A549 (cell line): ENCODE data around the gene ATP13A2. TPM values are rescaled to one million over a fixed set of nuclear protein-coding genes. Genes with fewer than 3 reads are reported as not detected.
A peak's percentile ranks its signal among the peaks of the same experiment; 100 is the strongest.

Source experiments
- ATAC-seq, 2 experiments: fragments of 200-7000 bp in 1 of 2; fragments of >200 bp in 1 of 2; cut with Nextera tagmentation in 1 of 2; cut with Tn5 transposase in 1 of 2; 3 replicates each; pipeline versions ENCODE4 v1.8.0 to v1.9.1; 2018 to 2020; ENCODE audit warnings: mild to moderate bottlenecking in 1 of 2, moderate library complexity in 1 of 2
- CTCF ChIA-PET: fragments of 300-600 bp; sonication (Branson Sonifier 250); formaldehyde crosslinking; extraction: SDS; loops from one replicate; lab custom pipeline; 2021; ENCODE audit warnings: antibody characterized with exemption, inconsistent platforms; lab: Yijun Ruan, JAX
- POLR2A ChIA-PET: fragments of 350-600 bp; formaldehyde crosslinking; extraction: SDS; loops from one replicate; lab custom pipeline; 2021; ENCODE audit warnings: antibody characterized with exemption, inconsistent platforms; lab: Yijun Ruan, JAX
- DNase-seq, 2 experiments: peaks; one replicate each; pipeline versions ENCODE4 v3.0.0 to v3.0.0-alpha.2; 2011 to 2016; ENCODE audit warnings: low read depth in 1 of 2, low spot score in 1 of 2
- FAIRE-seq: peaks from 2 replicates; lab custom pipeline; 2011; peaks lifted over from hg19 to GRCh38; lab: Jason Lieb, UNC
- H3K27ac ChIP-seq, 2 experiments: fragments of >200 bp; sonication (Bioruptor Twin); formaldehyde crosslinking; 3 replicates each; pipeline ENCODE4 v1.5.1; 2016 to 2017
- H3K4me1 ChIP-seq: fragments of >200 bp; sonication (Bioruptor Twin); formaldehyde crosslinking; 3 replicates; pipeline ENCODE4 v1.6.1; 2016
- H3K4me2 ChIP-seq: fragments of >200 bp; sonication (Bioruptor Twin); formaldehyde crosslinking; 3 replicates; pipeline ENCODE4 v1.6.1; 2016
- H3K4me3 ChIP-seq: fragments of >200 bp; sonication (Bioruptor Twin); formaldehyde crosslinking; 3 replicates; pipeline ENCODE4 v1.5.1; 2016
- H3K9me3 ChIP-seq: fragments of >200 bp; sonication (Bioruptor Twin); formaldehyde crosslinking; 3 replicates; pipeline ENCODE4 v1.6.1; 2016
- BCL3 ChIP-seq: fragments of >200 bp; sonication (Bioruptor Twin); formaldehyde crosslinking; IDR thresholded peaks from 3 replicates; pipeline ENCODE4 v1.6.1; 2016
- BHLHE40 ChIP-seq: IDR thresholded peaks from 2 replicates; pipeline ENCODE4 v1.6.1; 2012; ENCODE audit warnings: low read depth, low read length, inconsistent platforms
- CBX2 ChIP-seq: fragments of 200-600 bp; sonication (generic); IDR thresholded peaks from 2 replicates; pipeline ENCODE4 v1.6.1; 2016; ENCODE audit warnings: low read depth, mild to moderate bottlenecking, borderline replicate concordance
- CHD2 ChIP-seq: fragments of 150-350 bp; IDR thresholded peaks from 2 replicates; pipeline ENCODE4 v1.6.1; 2014; ENCODE audit warnings: low read length; ENCODE audit not compliant: partially characterized antibody
- EHMT2 ChIP-seq: fragments of 200-600 bp; sonication (generic); IDR thresholded peaks from 2 replicates; pipeline ENCODE4 v1.6.1; 2016; ENCODE audit warnings: antibody characterized with exemption, low read depth, mild to moderate bottlenecking, moderate library complexity
- EP300 ChIP-seq, 2 experiments: fragments of >200 bp; sonication (Bioruptor Twin); formaldehyde crosslinking; IDR thresholded peaks; 2 replicates in 1 of 2; 3 replicates in 1 of 2; pipeline ENCODE4 v1.6.1; 2016 to 2017
- ESRRA ChIP-seq: fragments of 150-350 bp; IDR thresholded peaks from 2 replicates; pipeline ENCODE4 v1.6.1; 2014; ENCODE audit warnings: mild to moderate bottlenecking, low read length, borderline replicate concordance
- FOSL2 ChIP-seq, 2 experiments: fragments of 450-650 bp in 1 of 2; fragments of >200 bp in 1 of 2; sonication (Bioruptor Twin) in 1 of 2; formaldehyde crosslinking; IDR thresholded peaks; 2 replicates each; pipeline versions ENCODE4 v1.5.0 to v1.6.1; 2016 to 2020; ENCODE audit warnings: mild to moderate bottlenecking in 1 of 2, moderate library complexity in 1 of 2
- GATA3 ChIP-seq: IDR thresholded peaks from 2 replicates; pipeline ENCODE4 v1.6.1; 2012; ENCODE audit warnings: borderline replicate concordance
- HDAC2 ChIP-seq: fragments of 200-600 bp; sonication (generic); IDR thresholded peaks from 2 replicates; pipeline ENCODE4 v1.6.1; 2016
- HEYL ChIP-seq: fragments of 250-450 bp; sonication (Bioruptor Pico); IDR thresholded peaks from 2 replicates; pipeline ENCODE4 v1.8.0; 2021; ENCODE audit warnings: mild to moderate bottlenecking, moderate library complexity
- HOXA7 ChIP-seq: fragments of 250-450 bp; sonication (Bioruptor Pico); IDR thresholded peaks from 2 replicates; pipeline ENCODE4 v1.5.0; 2020; ENCODE audit warnings: mild to moderate bottlenecking, moderate library complexity
- MAFK ChIP-seq: fragments of 450-650 bp; IDR thresholded peaks from 2 replicates; pipeline ENCODE4 v1.6.1; 2014; ENCODE audit not compliant: partially characterized antibody
- MAZ ChIP-seq: fragments of 150-350 bp; IDR thresholded peaks from 2 replicates; pipeline ENCODE4 v1.6.1; 2014; ENCODE audit warnings: antibody characterized with exemption, low read depth, low read length, borderline replicate concordance
- MYC ChIP-seq: IDR thresholded peaks from 2 replicates; pipeline ENCODE4 v1.6.1; 2012; ENCODE audit warnings: mild to moderate bottlenecking, inconsistent platforms, low read length, improper control_type of control experiment, borderline replicate concordance
- NFE2L2 ChIP-seq: fragments of 150-350 bp; conservative IDR thresholded peaks from 2 replicates; pipeline ENCODE4 v1.6.1; 2014; ENCODE audit warnings: low read length
- NR3C1 ChIP-seq: fragments of >200 bp; sonication (Bioruptor Twin); formaldehyde crosslinking; IDR thresholded peaks from 3 replicates; pipeline ENCODE4 v1.6.1; 2017
- PHF8 ChIP-seq: fragments of 200-600 bp; sonication (generic); IDR thresholded peaks from 2 replicates; pipeline ENCODE4 v1.6.1; 2016; ENCODE audit warnings: low read depth, mild to moderate bottlenecking, antibody characterized with exemption, moderate library complexity, borderline replicate concordance
- RAD21 ChIP-seq, 2 experiments: fragments of >200 bp in 1 of 2; sonication (Bioruptor Twin) in 1 of 2; formaldehyde crosslinking in 1 of 2; IDR thresholded peaks in 1 of 2; conservative IDR thresholded peaks in 1 of 2; 2 replicates in 1 of 2; 3 replicates in 1 of 2; pipeline ENCODE4 v1.6.1; 2012 to 2018; ENCODE audit warnings: inconsistent platforms in 1 of 2
- RNF2 ChIP-seq: fragments of 200-600 bp; sonication (generic); IDR thresholded peaks from 2 replicates; pipeline ENCODE4 v1.6.1; 2016; ENCODE audit warnings: low read depth, mild to moderate bottlenecking, antibody characterized with exemption, moderate library complexity, borderline replicate concordance
- SMC3 ChIP-seq: fragments of >200 bp; sonication (Bioruptor Twin); formaldehyde crosslinking; IDR thresholded peaks from 3 replicates; pipeline ENCODE4 v1.6.1; 2018; ENCODE audit warnings: inconsistent platforms
- SREBF2 ChIP-seq: fragments of 450-650 bp; IDR thresholded peaks from 2 replicates; pipeline ENCODE4 v1.6.1; 2014; ENCODE audit warnings: mild to moderate bottlenecking, moderate library complexity
- TFCP2L1 ChIP-seq: fragments of 250-450 bp; sonication (Bioruptor Pico); IDR thresholded peaks from 2 replicates; pipeline ENCODE4 v1.5.0; 2021; ENCODE audit warnings: mild to moderate bottlenecking
- TP53 ChIP-seq: fragments of 250-450 bp; sonication (Bioruptor Pico); IDR thresholded peaks from 2 replicates; pipeline ENCODE4 v1.5.0; 2021; ENCODE audit warnings: mild to moderate bottlenecking, moderate library complexity
- ZFP36 ChIP-seq: fragments of 450-650 bp; IDR thresholded peaks from 2 replicates; pipeline ENCODE4 v1.6.1; 2014; ENCODE audit warnings: borderline replicate concordance; ENCODE audit not compliant: partially characterized antibody
- WGBS: methylation state at CpG from one replicate; pipeline ENCODE4 v1.1.6; 2017; ENCODE audit errors: missing lambda C conversion rate; 5-methylcytosine and 5-hydroxymethylcytosine counted together
- polyA plus RNA-seq, 4 experiments: library from polyadenylated mRNA; depleted of rRNA in 3 of 4; stranded (reverse); fragments of >200 nt; fragmentation: RNase III in 1 of 4; extraction: RNeasy Plus Mini Kit Qiagen cat#74134 plus additional on column Dnase treatment in 1 of 4; gene quantifications; 2 replicates in 3 of 4; 3 replicates in 1 of 4; pipeline ENCODE4 v1.2.3, GENCODE V29; 2011 to 2017
- TF ChIP-seq, protein P1 (sequence below): IDR thresholded peaks from 2 replicates; pipeline ENCODE4 v1.6.1; 2012
- TF ChIP-seq, protein P2 (sequence below): IDR thresholded peaks from 2 replicates; pipeline ENCODE4 v1.6.1; 2012
- TF ChIP-seq, protein P3 (sequence below): fragments of >200 bp; sonication (Bioruptor Twin); formaldehyde crosslinking; IDR thresholded peaks from 3 replicates; pipeline ENCODE4 v1.5.1; 2016

Gene ATP13A2
- polyA plus RNA-seq, 2 of the 4 experiments (the other 2 are of a cell fraction) = 7.9 to 23.1 TPM

DNA sequence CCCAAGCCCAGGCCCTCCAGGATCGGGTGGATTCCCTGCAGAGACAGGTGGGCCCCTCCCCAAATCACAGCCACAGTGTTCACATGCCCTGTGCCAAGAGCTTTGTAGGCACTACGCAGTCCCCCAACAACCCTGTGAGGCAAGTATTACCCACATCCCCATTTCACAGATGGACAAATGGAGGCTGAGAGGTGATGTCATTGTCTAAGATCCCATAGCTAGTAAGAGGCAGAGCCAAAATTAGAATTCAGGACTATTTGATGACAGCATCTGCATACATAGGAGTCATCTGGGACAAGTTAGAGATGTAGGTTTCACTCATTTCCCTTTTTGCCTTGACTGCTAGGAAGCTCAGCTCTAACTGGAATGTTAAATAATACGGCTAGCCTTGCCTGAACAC lies 43.4 kb downstream of the ATP13A2 start:
- Histone ChIP-seq H3K4me1 (peaks cover 17% of the 10 kb centered on the region), H3K9me3 (no peaks in the 10 kb centered on the region), H3K4me2 (no peak overlapping the region)
- no peak for DNase-seq
- FAIRE-seq = no peak
- TF ChIP-seq SMC3 (no peak), HOXA7 (CRISPR knock-in tag) (no peak), EP300 (IDR thresholded peaks at IDR 0.05) (no peak), MAFK (no peak), CHD2 (no peak), PHF8 (no peak), MAZ (no peak), NFE2L2 (no peak), NR3C1 (no peak), HEYL (CRISPR knock-in tag) (no peak), ZFP36 (no peak), TFCP2L1 (CRISPR knock-in tag) (no peak), ESRRA (no peak), EHMT2 (no peak), MYC (no peak)
- TF ChIP-seq, protein P1, sequence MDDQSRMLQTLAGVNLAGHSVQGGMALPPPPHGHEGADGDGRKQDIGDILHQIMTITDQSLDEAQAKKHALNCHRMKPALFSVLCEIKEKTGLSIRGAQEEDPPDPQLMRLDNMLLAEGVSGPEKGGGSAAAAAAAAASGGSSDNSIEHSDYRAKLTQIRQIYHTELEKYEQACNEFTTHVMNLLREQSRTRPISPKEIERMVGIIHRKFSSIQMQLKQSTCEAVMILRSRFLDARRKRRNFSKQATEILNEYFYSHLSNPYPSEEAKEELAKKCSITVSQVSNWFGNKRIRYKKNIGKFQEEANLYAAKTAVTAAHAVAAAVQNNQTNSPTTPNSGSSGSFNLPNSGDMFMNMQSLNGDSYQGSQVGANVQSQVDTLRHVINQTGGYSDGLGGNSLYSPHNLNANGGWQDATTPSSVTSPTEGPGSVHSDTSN = no peak
- TF ChIP-seq, protein P2, sequence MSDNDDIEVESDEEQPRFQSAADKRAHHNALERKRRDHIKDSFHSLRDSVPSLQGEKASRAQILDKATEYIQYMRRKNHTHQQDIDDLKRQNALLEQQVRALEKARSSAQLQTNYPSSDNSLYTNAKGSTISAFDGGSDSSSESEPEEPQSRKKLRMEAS = no peak
- TF ChIP-seq, all 56 proteins: peak for 0
- WGBS = 86% methylated on average over 3 of the region's 3 CpGs
- H3K27ac ChIP-seq = peak overlapping the region in 1 of 2 experiments; percentile 85; a peak in 3 of 6 replicates
- H3K4me3 ChIP-seq = no peak overlapping the region
- ChIA-PET POLR2A (no interaction called here), CTCF (interaction anchor here (0.6 to 1.3 kb wide), 3 partner anchors 36 to 77 kb away, joined by 3 to 4 read pairs (median 4); no protein-coding TSS in a partner anchor)
- no peak for ATAC-seq

GRCh38 chr1:16967962-16968361 lies 43.8 kb downstream of the ATP13A2 start:
- CTCF ChIA-PET = interaction anchor here (0.5 to 1.3 kb wide), 3 partner anchors 36 to 50 kb away, joined by 3 to 4 read pairs (median 3); no protein-coding TSS in a partner anchor
- WGBS = 92% methylated on average over 14 of the region's 21 CpGs
- no peak for DNase-seq
- POLR2A ChIA-PET = no interaction called here
- ATAC-seq = no peak
- Histone ChIP-seq H3K9me3 (no peaks in the 10 kb centered on the region), H3K27ac (peak overlapping the region; percentile 64 to 85; a peak in 5 of 6 replicates), H3K4me3 (no peak overlapping the region), H3K4me2 (no peak overlapping the region; the same call in 2 of the 3 replicates), H3K4me1 (peaks cover 19% of the 10 kb centered on the region)
- no peak for TF ChIP-seq SMC3
- no peak for TF ChIP-seq TP53 (CRISPR knock-in tag)
- TF ChIP-seq ESRRA = no peak
- no peak for TF ChIP-seq RAD21 (conservative IDR thresholded peaks at IDR 0.05 in 1 of 2, IDR thresholded peaks at IDR 0.05 in 1 of 2)
- no peak for TF ChIP-seq ZFP36
- TF ChIP-seq RNF2 = no peak
- TF ChIP-seq, protein P3, sequence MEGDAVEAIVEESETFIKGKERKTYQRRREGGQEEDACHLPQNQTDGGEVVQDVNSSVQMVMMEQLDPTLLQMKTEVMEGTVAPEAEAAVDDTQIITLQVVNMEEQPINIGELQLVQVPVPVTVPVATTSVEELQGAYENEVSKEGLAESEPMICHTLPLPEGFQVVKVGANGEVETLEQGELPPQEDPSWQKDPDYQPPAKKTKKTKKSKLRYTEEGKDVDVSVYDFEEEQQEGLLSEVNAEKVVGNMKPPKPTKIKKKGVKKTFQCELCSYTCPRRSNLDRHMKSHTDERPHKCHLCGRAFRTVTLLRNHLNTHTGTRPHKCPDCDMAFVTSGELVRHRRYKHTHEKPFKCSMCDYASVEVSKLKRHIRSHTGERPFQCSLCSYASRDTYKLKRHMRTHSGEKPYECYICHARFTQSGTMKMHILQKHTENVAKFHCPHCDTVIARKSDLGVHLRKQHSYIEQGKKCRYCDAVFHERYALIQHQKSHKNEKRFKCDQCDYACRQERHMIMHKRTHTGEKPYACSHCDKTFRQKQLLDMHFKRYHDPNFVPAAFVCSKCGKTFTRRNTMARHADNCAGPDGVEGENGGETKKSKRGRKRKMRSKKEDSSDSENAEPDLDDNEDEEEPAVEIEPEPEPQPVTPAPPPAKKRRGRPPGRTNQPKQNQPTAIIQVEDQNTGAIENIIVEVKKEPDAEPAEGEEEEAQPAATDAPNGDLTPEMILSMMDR = no peak
- no peak for TF ChIP-seq BCL3
- no peak for TF ChIP-seq CBX2
- no peak for TF ChIP-seq SREBF2
- no peak for TF ChIP-seq FOSL2 (IDR thresholded peaks at IDR 0.05)
- TF ChIP-seq FOSL2 (CRISPR knock-in tag; IDR thresholded peaks at IDR 0.05) = no peak
- TF ChIP-seq HDAC2 = no peak
- TF ChIP-seq, protein P1 = no peak
- no peak for TF ChIP-seq GATA3
- TF ChIP-seq CHD2 = no peak
- TF ChIP-seq BHLHE40 = no peak
- no peak for FAIRE-seq
